ENCODE measurements around the gene ENOX1.

DNA sequence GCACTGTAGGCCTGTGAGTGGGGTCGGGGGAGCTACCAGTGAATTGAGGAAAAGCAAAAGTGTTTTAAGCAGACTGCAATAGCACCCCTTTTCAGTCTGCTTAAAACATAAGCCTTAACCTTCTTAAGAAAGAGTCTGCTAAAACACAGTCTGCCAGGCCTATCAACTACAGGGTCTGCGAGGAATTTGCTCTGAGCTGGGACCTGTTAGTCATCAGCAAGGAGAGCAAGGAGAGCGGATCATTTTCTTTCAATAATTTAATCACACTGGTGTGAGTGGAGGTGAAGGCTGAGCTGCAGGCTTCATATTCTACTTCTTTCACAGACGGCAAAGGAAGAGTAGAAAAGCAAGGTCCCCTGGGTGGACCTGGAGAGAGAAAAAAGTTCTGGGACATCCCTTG, 342.7 kb downstream of the ENOX1 start:
- TF ChIP-seq, protein P1, sequence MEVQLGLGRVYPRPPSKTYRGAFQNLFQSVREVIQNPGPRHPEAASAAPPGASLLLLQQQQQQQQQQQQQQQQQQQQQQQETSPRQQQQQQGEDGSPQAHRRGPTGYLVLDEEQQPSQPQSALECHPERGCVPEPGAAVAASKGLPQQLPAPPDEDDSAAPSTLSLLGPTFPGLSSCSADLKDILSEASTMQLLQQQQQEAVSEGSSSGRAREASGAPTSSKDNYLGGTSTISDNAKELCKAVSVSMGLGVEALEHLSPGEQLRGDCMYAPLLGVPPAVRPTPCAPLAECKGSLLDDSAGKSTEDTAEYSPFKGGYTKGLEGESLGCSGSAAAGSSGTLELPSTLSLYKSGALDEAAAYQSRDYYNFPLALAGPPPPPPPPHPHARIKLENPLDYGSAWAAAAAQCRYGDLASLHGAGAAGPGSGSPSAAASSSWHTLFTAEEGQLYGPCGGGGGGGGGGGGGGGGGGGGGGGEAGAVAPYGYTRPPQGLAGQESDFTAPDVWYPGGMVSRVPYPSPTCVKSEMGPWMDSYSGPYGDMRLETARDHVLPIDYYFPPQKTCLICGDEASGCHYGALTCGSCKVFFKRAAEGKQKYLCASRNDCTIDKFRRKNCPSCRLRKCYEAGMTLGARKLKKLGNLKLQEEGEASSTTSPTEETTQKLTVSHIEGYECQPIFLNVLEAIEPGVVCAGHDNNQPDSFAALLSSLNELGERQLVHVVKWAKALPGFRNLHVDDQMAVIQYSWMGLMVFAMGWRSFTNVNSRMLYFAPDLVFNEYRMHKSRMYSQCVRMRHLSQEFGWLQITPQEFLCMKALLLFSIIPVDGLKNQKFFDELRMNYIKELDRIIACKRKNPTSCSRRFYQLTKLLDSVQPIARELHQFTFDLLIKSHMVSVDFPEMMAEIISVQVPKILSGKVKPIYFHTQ (CRISPR knock-in tag; IDR thresholded peaks at IDR 0.05) = no peak
- TF ChIP-seq, protein P2, sequence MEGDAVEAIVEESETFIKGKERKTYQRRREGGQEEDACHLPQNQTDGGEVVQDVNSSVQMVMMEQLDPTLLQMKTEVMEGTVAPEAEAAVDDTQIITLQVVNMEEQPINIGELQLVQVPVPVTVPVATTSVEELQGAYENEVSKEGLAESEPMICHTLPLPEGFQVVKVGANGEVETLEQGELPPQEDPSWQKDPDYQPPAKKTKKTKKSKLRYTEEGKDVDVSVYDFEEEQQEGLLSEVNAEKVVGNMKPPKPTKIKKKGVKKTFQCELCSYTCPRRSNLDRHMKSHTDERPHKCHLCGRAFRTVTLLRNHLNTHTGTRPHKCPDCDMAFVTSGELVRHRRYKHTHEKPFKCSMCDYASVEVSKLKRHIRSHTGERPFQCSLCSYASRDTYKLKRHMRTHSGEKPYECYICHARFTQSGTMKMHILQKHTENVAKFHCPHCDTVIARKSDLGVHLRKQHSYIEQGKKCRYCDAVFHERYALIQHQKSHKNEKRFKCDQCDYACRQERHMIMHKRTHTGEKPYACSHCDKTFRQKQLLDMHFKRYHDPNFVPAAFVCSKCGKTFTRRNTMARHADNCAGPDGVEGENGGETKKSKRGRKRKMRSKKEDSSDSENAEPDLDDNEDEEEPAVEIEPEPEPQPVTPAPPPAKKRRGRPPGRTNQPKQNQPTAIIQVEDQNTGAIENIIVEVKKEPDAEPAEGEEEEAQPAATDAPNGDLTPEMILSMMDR (IDR thresholded peaks at IDR 0.05) = no peak
- no peak for TF ChIP-seq CREM (CRISPR knock-in tag; IDR thresholded peaks at IDR 0.05)
- no peak for TF ChIP-seq SP1 (CRISPR knock-in tag; conservative IDR thresholded peaks at IDR 0.05)
- TF ChIP-seq, protein P3, sequence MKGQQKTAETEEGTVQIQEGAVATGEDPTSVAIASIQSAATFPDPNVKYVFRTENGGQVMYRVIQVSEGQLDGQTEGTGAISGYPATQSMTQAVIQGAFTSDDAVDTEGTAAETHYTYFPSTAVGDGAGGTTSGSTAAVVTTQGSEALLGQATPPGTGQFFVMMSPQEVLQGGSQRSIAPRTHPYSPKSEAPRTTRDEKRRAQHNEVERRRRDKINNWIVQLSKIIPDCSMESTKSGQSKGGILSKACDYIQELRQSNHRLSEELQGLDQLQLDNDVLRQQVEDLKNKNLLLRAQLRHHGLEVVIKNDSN (CRISPR knock-in tag; IDR thresholded peaks at IDR 0.05) = no peak
- TF ChIP-seq, protein P4, sequence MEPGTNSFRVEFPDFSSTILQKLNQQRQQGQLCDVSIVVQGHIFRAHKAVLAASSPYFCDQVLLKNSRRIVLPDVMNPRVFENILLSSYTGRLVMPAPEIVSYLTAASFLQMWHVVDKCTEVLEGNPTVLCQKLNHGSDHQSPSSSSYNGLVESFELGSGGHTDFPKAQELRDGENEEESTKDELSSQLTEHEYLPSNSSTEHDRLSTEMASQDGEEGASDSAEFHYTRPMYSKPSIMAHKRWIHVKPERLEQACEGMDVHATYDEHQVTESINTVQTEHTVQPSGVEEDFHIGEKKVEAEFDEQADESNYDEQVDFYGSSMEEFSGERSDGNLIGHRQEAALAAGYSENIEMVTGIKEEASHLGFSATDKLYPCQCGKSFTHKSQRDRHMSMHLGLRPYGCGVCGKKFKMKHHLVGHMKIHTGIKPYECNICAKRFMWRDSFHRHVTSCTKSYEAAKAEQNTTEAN (CRISPR knock-in tag; IDR thresholded peaks at IDR 0.05) = no peak
- no peak for TF ChIP-seq ELF4 (CRISPR knock-in tag; IDR thresholded peaks at IDR 0.05; ENCODE audit: low read depth)
- no peak for TF ChIP-seq GABPB1 (CRISPR knock-in tag; IDR thresholded peaks at IDR 0.05)
- TF ChIP-seq TEAD1 (CRISPR knock-in tag; IDR thresholded peaks at IDR 0.05) = no peak
- no peak for TF ChIP-seq JUN (CRISPR knock-in tag; IDR thresholded peaks at IDR 0.05)
- TF ChIP-seq RELA (CRISPR knock-in tag; IDR thresholded peaks at IDR 0.05; ENCODE audit: borderline replicate concordance) = no peak
- TF ChIP-seq, protein P5, sequence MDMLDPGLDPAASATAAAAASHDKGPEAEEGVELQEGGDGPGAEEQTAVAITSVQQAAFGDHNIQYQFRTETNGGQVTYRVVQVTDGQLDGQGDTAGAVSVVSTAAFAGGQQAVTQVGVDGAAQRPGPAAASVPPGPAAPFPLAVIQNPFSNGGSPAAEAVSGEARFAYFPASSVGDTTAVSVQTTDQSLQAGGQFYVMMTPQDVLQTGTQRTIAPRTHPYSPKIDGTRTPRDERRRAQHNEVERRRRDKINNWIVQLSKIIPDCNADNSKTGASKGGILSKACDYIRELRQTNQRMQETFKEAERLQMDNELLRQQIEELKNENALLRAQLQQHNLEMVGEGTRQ (CRISPR knock-in tag; IDR thresholded peaks at IDR 0.05) = no peak
- no peak for TF ChIP-seq ZBTB21 (CRISPR knock-in tag; IDR thresholded peaks at IDR 0.05; ENCODE audit: borderline replicate concordance)
